ENCODE data around the gene FUT7.

Gene FUT7

GRCh38 chr9:136981588-136982231, 50.2 kb downstream of the FUT7 start:
- DNase-seq: peak; percentile 73
- Histone ChIP-seq H3K4me1 (peaks cover 24% of the 10 kb centered on the region), H3K4me3 (ENCODE audit: low read depth, low read length) (no peak overlapping the region), H3K9me3 (no peaks in the 10 kb centered on the region), H3K36me3 (no peaks in the 10 kb centered on the region), H3K27me3 (no peaks in the 10 kb centered on the region)
- no peak for TF ChIP-seq CTCF (IDR thresholded peaks at IDR 0.05; ENCODE audit: low read depth, low read length)

GRCh38 chr9:136980669-136981478, 51.0 kb downstream of the FUT7 start:
- no peak for TF ChIP-seq CTCF (IDR thresholded peaks at IDR 0.05; ENCODE audit: low read depth, low read length)
- no peaks in the 10 kb centered on the region for H3K36me3 ChIP-seq
- no peaks in the 10 kb centered on the region for H3K9me3 ChIP-seq
- peaks cover 24% of the 10 kb centered on the region for H3K4me1 ChIP-seq
- H3K4me3 ChIP-seq (ENCODE audit: low read depth, low read length): no peak overlapping the region
- no peaks in the 10 kb centered on the region for H3K27me3 ChIP-seq
- DNase-seq: no peak
